Right lobe of liver (tissue), 6 donors: ENCODE measurements around the gene DOP1A. TPM values are rescaled to one million over a fixed set of nuclear protein-coding genes. Genes with fewer than 3 reads are reported as not detected.

Experiments
- ATAC-seq, 4 donors: fragments of 200-7000 bp; cut with Tn5 transposase; one replicate each; pipeline ENCODE4 v1.9.1; 2020; ENCODE audit warnings: mild to moderate bottlenecking in 4 of 4, moderate library complexity in 4 of 4
- DNase-seq, 3 donors: peaks; one replicate each; pipeline ENCODE4 v3.0.0-alpha.2; 2020
- H3K27ac ChIP-seq, 3 donors: fragments of 200-600 bp; one replicate each; pipeline ENCODE4 v1.8.0; 2022
- H3K27me3 ChIP-seq, 2 donors: fragments of 200-600 bp; one replicate each; pipeline ENCODE4 v1.8.0; 2022
- H3K36me3 ChIP-seq, 4 donors: fragments of 200-600 bp; sonication (generic) in 1 of 4; one replicate each; pipeline versions ENCODE4 v1.5.1 to v1.8.0; 2017 to 2022; ENCODE audit warnings: control low read depth in 1 of 4
- H3K4me1 ChIP-seq, 4 donors: fragments of 200-600 bp; sonication (generic) in 1 of 4; one replicate each; pipeline versions ENCODE4 v1.5.1 to v1.8.0; 2017 to 2022; ENCODE audit warnings: control low read depth in 1 of 4
- H3K4me3 ChIP-seq, 3 donors: fragments of 200-600 bp; one replicate each; pipeline ENCODE4 v1.8.0; 2022
- H3K9me3 ChIP-seq, 4 donors: fragments of 200-600 bp; sonication (generic) in 1 of 4; one replicate each; pipeline versions ENCODE4 v1.5.1 to v1.8.0; 2017 to 2022; ENCODE audit warnings: control low read depth in 1 of 4
- CTCF ChIP-seq, 4 donors: fragments of 200-600 bp in 3 of 4; fragments of 450-650 bp in 1 of 4; IDR thresholded peaks; one replicate each; pipeline versions ENCODE4 v1.5.1 to v1.8.0; 2016 to 2022; ENCODE audit warnings: antibody characterized with exemption in 4 of 4, mild to moderate bottlenecking in 2 of 4
- POLR2A ChIP-seq: fragments of 450-650 bp; IDR thresholded peaks from one replicate; pipeline ENCODE4 v1.6.1; 2017; ENCODE audit warnings: antibody characterized with exemption, mild to moderate bottlenecking
- WGBS: methylation state at CpG from one replicate; pipeline ENCODE4 v1.1.6; 2018; ENCODE audit warnings: low coverage, low lambda C conversion rate; ENCODE audit not compliant: insufficient coverage; ENCODE audit errors: missing lambda C conversion rate; 5-methylcytosine and 5-hydroxymethylcytosine counted together
- intact Hi-C, 2 donors: fragments of 100-400 bp; cut with DNase I; formaldehyde crosslinking; loops; one replicate each; pipeline versions ENCODE4 v1.11.2 to v1.14.1; 2022
- total RNA-seq, 6 experiments: library from RNA; depleted of rRNA in 2 of 6; stranded (reverse); fragments of >200 nt in 2 of 6; fragmentation: NEBNext Ultra II Directional in 3 of 6; extraction: Animal tissue kit (Norgen Biotek cat#: 25700) in 3 of 6; gene quantifications; one replicate each; pipeline versions ENCODE4 v1.1.0 to v1.2.4, GENCODE V29; 2016 to 2023
- donor health status: DM: no; HTN: yes; CAD: no.
- donor health status: DM: no; HTN: no; CAD: no.
- donor health status: DM: no; HTN: no; CAD: no.
- donor health status: DM: no; HTN: yes; CAD: no.
- donor health status: DM: no; HTN: yes; CAD: no.

Gene DOP1A
- total RNA-seq, 6 experiments from 2014 or later, result 8.9 to 15.1 (median 9.5) TPM

DNA sequence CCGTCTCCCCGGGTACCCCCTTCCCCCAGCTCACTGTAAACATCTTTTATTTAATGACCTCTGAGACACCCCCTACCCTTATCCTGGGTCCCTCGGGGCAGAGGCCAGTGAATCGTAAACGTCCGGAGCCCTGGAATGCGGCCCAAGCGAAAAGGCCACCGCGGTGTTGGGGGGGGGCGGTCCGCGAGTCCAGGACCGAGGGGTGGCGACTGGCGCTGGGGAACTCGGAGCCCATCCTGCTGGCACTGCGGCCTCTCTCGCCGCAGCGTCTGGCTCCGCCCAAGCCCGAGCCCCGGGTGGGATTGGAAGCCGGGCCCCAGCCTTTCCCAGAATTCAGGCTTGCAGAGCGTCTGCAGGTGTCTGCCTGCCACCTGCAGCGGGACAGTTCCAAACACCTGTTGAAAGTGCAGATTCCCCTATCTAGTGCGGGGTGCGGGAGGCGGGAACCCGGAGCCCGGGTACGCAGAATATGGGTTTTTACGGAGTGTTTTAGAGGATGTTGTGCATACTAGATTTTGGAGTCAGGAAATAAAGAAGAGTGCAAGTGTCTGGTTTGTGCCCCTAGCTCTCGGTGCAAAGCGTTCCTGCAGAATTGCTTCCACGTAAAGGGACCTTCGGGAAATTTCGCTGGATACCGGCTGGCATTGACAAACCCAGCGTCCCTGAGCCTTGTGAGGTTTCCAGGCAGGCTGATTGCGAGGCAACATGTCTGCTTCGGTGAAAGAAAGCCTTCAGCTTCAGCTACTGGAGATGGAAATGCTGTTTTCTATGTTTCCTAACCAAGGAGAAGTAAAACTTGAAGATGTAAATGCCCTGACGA, 126.5 kb downstream of the DOP1A start:
- DNase-seq (peak; percentile 64 to 72 (median 68)), ATAC-seq (peak; percentile 64 to 79 (median 72))
- H3K27me3 ChIP-seq, result no peaks in the 10 kb centered on the region
- peak overlapping the region; percentile 63 to 86 (median 83) for H3K27ac ChIP-seq
- H3K4me1 ChIP-seq, result peaks cover 0 to 29% (median 0%) of the 10 kb centered on the region in 4 donors
- TF ChIP-seq CTCF (IDR thresholded peaks at IDR 0.05) (no peak), POLR2A (no peak)
- H3K36me3 ChIP-seq, result peaks cover 0 to 5% (median 0%) of the 10 kb centered on the region in 4 donors
- peak overlapping the region; percentile 79 to 94 (median 84) for H3K4me3 ChIP-seq
- WGBS, result 0% methylated on average over 28 of the region's 44 CpGs
- intact Hi-C loops, result no loop called here
- no peaks in the 10 kb centered on the region for H3K9me3 ChIP-seq

DNA sequence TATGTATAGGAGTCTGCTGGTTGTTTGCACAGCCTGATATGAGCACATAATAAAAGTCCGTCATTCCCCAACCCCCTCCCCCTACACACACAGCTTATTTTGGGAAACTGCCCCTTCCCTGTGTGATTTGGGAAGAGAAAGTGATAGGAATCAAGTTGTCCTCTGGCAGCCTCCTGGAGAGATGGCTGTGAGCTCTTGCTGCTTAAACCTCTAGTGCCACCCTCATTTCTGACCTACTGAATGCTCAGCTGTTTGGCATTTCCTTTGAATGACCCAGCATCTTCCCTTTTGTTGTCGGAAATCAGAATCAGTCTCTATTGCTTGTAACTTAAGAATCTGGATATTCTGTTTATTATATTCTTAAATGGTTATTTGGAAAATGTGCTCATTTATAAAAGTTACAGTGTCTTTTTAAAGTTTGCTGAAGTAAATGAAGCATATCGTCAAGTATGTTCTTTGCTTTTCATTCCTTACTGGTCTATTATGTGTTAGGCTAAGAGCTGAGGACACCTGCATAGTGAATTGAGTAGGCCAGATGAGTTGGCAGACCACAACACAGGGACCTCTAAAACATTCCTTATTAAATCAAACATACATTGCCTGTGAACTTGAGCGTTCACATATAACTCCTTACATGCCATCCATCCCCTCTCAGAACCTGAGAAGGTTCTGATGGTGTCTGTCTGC, 131.2 kb downstream of the DOP1A start:
- no peaks in the 10 kb centered on the region for H3K9me3 ChIP-seq
- H3K4me3 ChIP-seq, result no peak overlapping the region
- TF ChIP-seq POLR2A (no peak), CTCF (IDR thresholded peaks at IDR 0.05) (no peak)
- DNase-seq (no peak), ATAC-seq (no peak)
- H3K27ac ChIP-seq, result no peak overlapping the region
- 89% methylated on average over 4 of the region's 4 CpGs for WGBS
- no peaks in the 10 kb centered on the region for H3K27me3 ChIP-seq
- H3K4me1 ChIP-seq, result peaks cover 0 to 8% (median 0%) of the 10 kb centered on the region in 4 donors
- intact Hi-C loops, result no loop called here
- peaks cover 0 to 5% (median 0%) of the 10 kb centered on the region in 4 donors for H3K36me3 ChIP-seq

GRCh38 chr6:83199173-83199862, 131.8 kb downstream of the DOP1A start:
- intact Hi-C loops, result no loop called here
- H3K27ac ChIP-seq, result no peak overlapping the region
- no peaks in the 10 kb centered on the region for H3K9me3 ChIP-seq
- no peaks in the 10 kb centered on the region for H3K27me3 ChIP-seq
- WGBS, result 89% methylated on average over 3 of the region's 5 CpGs
- ATAC-seq (peak in 1 of 4 donors; percentile 11), DNase-seq (no peak)
- H3K4me1 ChIP-seq, result peaks cover 0 to 7% (median 0%) of the 10 kb centered on the region in 4 donors
- no peak for TF ChIP-seq CTCF (IDR thresholded peaks at IDR 0.05)
- peaks cover 0 to 5% (median 0%) of the 10 kb centered on the region in 4 donors for H3K36me3 ChIP-seq
- no peak overlapping the region for H3K4me3 ChIP-seq

DNA sequence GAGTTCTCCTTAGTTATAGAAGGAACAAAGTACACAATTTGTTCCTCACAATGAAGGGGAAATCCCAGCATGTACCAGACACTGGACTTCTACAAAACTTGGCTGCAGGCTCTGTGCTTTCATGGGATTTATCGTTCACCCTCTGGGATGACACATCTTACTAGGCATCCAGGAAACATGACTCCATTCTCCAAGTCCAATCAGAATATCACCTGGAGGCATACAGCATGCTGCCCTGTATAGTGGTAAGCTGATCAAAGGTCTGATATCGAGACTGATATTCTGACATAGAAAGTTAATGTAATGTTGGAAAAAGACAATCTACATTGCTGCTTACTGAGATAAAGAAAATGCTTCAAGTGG, 132.4 kb downstream of the DOP1A start:
- peaks cover 0 to 2% (median 0%) of the 10 kb centered on the region in 4 donors for H3K4me1 ChIP-seq
- no peaks in the 10 kb centered on the region for H3K9me3 ChIP-seq
- 47% methylated on average over 2 of the region's 2 CpGs for WGBS
- no peak for TF ChIP-seq CTCF (IDR thresholded peaks at IDR 0.05)
- no peak for TF ChIP-seq POLR2A
- H3K27ac ChIP-seq, result no peak overlapping the region
- DNase-seq, result no peak
- H3K36me3 ChIP-seq, result peaks cover 0 to 5% (median 0%) of the 10 kb centered on the region in 4 donors
- H3K27me3 ChIP-seq, result no peaks in the 10 kb centered on the region
- H3K4me3 ChIP-seq, result no peak overlapping the region
- intact Hi-C loops, result no loop called here
- peak in 2 of 4 donors; percentile 26 to 95 for ATAC-seq
